H1 (cell line): ENCODE measurements around the gene DLX4. TPM values are rescaled to one million over a fixed set of nuclear protein-coding genes. Genes with fewer than 3 reads are reported as not detected.

Experiments used
- BACH1 ChIP-seq: IDR thresholded peaks from 2 replicates; pipeline ENCODE4 v1.6.1; 2012; ENCODE audit warnings: low read length, improper control_type of control experiment
- BRCA1 ChIP-seq: IDR thresholded peaks from 2 replicates; pipeline ENCODE4 v1.6.1; 2012; ENCODE audit warnings: low read depth, low read length, improper control_type of control experiment
- CBX8 ChIP-seq: fragments of 300-800, 300-1000 bp; sonication (generic); IDR thresholded peaks from 2 replicates; pipeline ENCODE4 v1.7.1; 2016; ENCODE audit warnings: low read depth, low read length, borderline replicate concordance
- CHD1 ChIP-seq: IDR thresholded peaks from 2 replicates; pipeline ENCODE4 v1.6.1; 2012; ENCODE audit warnings: low read depth, low read length, improper control_type of control experiment
- CHD7 ChIP-seq: fragments of 300-600 bp; sonication (generic); IDR thresholded peaks from 2 replicates; pipeline ENCODE4 v1.7.1; 2012; ENCODE audit warnings: low read length, moderate library complexity, mild to moderate bottlenecking, inconsistent platforms; ENCODE audit not compliant: insufficient replicate concordance
- FOSL1 ChIP-seq: IDR thresholded peaks from 2 replicates; pipeline ENCODE4 v1.6.1; 2011; ENCODE audit warnings: mild to moderate bottlenecking, low read depth, low read length, moderate library complexity; ENCODE audit not compliant: insufficient read depth
- GTF2F1 ChIP-seq: IDR thresholded peaks from 2 replicates; pipeline ENCODE4 v1.6.1; 2012; ENCODE audit warnings: low read depth, low read length, improper control_type of control experiment, borderline replicate concordance
- NRF1 ChIP-seq: IDR thresholded peaks from 2 replicates; pipeline ENCODE4 v1.6.1; 2011; ENCODE audit warnings: mild to moderate bottlenecking, low read depth, low read length, improper control_type of control experiment
- POLR2AphosphoS5 ChIP-seq: IDR thresholded peaks from 2 replicates; pipeline ENCODE4 v1.6.1; 2011; ENCODE audit warnings: low read depth, low read length
- RAD21 ChIP-seq, 2 experiments: IDR thresholded peaks in 1 of 2; conservative IDR thresholded peaks in 1 of 2; 2 replicates each; pipeline ENCODE4 v1.6.1; 2011; ENCODE audit warnings: low read depth in 2 of 2, low read length in 2 of 2, improper control_type of control experiment in 1 of 2, inconsistent platforms in 1 of 2, mild to moderate bottlenecking in 1 of 2, moderate library complexity in 1 of 2
- SIRT6 ChIP-seq: IDR thresholded peaks from one replicate; pipeline ENCODE4 v1.7.1; 2012; ENCODE audit warnings: low read length, inconsistent platforms
- SIX5 ChIP-seq: IDR thresholded peaks from 2 replicates; pipeline ENCODE4 v1.6.1; 2011; ENCODE audit warnings: mild to moderate bottlenecking, low read depth, low read length
- polyA plus RNA-seq, 7 experiments: library from polyadenylated mRNA; depleted of rRNA in 3 of 7; stranded (reverse) in 5 of 7; unstranded in 2 of 7; fragments of >200 nt in 5 of 7; fragments of 200-250 nt in 2 of 7; gene quantifications; 1 replicate in 5 of 7; 2 replicates in 1 of 7; 4 replicates in 1 of 7; pipeline versions ENCODE4 v1.2.1 to v1.2.3, GENCODE V29; 2011 to 2013; ENCODE audit warnings: missing spikeins in 2 of 7, mixed read lengths in 2 of 7
- total RNA-seq: library from RNA; stranded (reverse); fragmentation: NEBNext Ultra II Directional; extraction: Animal tissue kit (Norgen Biotek cat#: 25700); gene quantifications from 2 replicates; pipeline ENCODE4 v1.2.1, GENCODE V29; 2021

DLX4 gene
- total and polyA plus RNA-seq, 2 of the 8 experiments (the other 6 are each of a cell fraction or from before 2014, with no cell fraction given) = 0.67 to 0.80 TPM

- TF ChIP-seq CHD7 = no peak
- TF ChIP-seq FOSL1 = no peak
- no peak for TF ChIP-seq NRF1
- no peak for TF ChIP-seq POLR2AphosphoS5
- TF ChIP-seq RAD21 (IDR thresholded peaks at IDR 0.05 in 1 of 2, conservative IDR thresholded peaks at IDR 0.05 in 1 of 2; ENCODE audit: low read depth in 2 of 2, low read length in 2 of 2) = no peak
- TF ChIP-seq GTF2F1 = no peak
- no peak for TF ChIP-seq CBX8
- TF ChIP-seq BRCA1 = no peak
- no peak for TF ChIP-seq SIX5
- no peak for TF ChIP-seq SIRT6
- TF ChIP-seq CHD1 = no peak
- TF ChIP-seq BACH1 = no peak
These were observed 7.3 kb downstream of the DLX4 start (continued) for GRCh38 chr17:49976163-49976827.
